Omental fat pad (tissue), 4 donors: ENCODE data around the gene ADAM22. TPM values are rescaled to one million over a fixed set of nuclear protein-coding genes. Genes with fewer than 3 reads are reported as not detected.

ENCODE experiments used
- ATAC-seq: fragments of 150-250 bp; one replicate; pipeline ENCODE4 v1.9.1; 2016; ENCODE audit warnings: mild to moderate bottlenecking, moderate library complexity; ENCODE audit not compliant: low FRiP score
- DNase-seq: peaks from one replicate; pipeline ENCODE4 v3.0.0-alpha.2; 2019; ENCODE audit warnings: low spot score
- total RNA-seq, 4 donors: library from RNA; depleted of rRNA; stranded (reverse); fragments of >200 nt; gene quantifications; one replicate each; pipeline ENCODE4 v1.1.0, GENCODE V29; 2016
- TF ChIP-seq, protein P1 (sequence below), 3 donors: fragments of 450-650 bp; IDR thresholded peaks; one replicate each; pipeline ENCODE4 v1.5.1; 2016 to 2017; ENCODE audit warnings: antibody characterized with exemption in 3 of 3, mild to moderate bottlenecking in 3 of 3, moderate library complexity in 2 of 3

Gene ADAM22
- total RNA-seq, 4 donors from 2014 or later: 0.82 to 7.3 (median 3.4) TPM

DNA sequence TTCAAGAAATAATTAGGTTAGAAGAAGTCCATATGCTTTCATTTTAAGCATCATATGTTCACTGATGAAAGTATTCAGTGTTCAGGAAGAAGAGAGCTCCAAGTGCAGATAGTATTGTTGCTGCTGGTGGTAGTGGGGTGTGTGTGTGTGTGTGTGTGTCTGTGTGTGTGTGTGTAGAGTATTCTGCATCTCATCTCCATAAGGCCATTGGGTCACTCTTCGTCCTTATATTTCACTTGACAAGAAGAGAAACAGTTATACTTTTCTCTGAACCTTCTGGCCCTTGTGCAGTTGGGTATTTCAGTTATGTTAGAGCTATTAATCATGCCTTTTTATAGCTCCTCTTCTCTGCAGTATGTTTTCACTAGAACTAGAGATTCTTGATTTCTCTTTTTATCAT, 26.2 kb downstream of the ADAM22 start:
- TF ChIP-seq, protein P1, sequence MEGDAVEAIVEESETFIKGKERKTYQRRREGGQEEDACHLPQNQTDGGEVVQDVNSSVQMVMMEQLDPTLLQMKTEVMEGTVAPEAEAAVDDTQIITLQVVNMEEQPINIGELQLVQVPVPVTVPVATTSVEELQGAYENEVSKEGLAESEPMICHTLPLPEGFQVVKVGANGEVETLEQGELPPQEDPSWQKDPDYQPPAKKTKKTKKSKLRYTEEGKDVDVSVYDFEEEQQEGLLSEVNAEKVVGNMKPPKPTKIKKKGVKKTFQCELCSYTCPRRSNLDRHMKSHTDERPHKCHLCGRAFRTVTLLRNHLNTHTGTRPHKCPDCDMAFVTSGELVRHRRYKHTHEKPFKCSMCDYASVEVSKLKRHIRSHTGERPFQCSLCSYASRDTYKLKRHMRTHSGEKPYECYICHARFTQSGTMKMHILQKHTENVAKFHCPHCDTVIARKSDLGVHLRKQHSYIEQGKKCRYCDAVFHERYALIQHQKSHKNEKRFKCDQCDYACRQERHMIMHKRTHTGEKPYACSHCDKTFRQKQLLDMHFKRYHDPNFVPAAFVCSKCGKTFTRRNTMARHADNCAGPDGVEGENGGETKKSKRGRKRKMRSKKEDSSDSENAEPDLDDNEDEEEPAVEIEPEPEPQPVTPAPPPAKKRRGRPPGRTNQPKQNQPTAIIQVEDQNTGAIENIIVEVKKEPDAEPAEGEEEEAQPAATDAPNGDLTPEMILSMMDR (IDR thresholded peaks at IDR 0.05): no peak
- DNase-seq (no peak), ATAC-seq (no peak)

DNA sequence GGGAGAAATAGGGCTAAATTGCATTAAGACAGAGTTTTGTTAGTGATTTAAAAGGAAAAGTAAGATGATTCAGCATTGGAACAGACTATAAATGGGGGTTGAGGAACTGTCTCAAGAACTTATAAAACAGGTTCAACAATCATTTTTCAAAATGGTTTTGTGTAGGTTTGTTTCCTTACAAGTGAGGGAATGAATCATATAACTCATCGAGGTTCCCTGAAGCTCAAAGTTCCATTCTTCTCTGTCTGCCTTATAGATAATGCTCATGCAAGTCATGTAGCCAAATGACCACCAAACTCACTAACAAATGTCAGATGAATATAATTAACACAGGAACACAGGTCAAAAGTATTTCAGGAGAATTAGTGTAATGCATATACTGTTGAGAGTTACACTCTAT, 27.7 kb downstream of the ADAM22 start:
- ATAC-seq (no peak), DNase-seq (no peak)
- TF ChIP-seq, protein P1 (IDR thresholded peaks at IDR 0.05): no peak

DNA sequence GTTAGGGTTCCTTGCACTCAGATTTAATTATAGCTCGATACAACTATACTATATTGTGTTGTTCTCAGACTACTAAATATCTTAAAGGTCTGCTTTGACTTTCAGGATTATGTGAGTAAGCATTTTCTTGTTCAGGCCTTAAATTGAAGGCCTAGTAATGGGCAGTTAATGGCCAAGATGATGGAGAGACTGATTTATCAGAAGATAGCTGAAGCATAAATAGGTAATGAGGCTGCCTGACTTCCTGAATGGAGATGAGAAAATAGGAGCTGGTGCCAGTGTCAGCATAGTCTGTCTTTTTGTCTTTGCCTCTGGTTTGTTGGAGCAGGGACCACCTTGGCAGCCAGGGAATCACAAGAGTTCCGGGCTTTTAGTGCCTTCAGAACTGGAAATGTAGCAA, 32.2 kb downstream of the ADAM22 start:
- no peak for ATAC-seq
- TF ChIP-seq, protein P1 (IDR thresholded peaks at IDR 0.05): no peak

DNA sequence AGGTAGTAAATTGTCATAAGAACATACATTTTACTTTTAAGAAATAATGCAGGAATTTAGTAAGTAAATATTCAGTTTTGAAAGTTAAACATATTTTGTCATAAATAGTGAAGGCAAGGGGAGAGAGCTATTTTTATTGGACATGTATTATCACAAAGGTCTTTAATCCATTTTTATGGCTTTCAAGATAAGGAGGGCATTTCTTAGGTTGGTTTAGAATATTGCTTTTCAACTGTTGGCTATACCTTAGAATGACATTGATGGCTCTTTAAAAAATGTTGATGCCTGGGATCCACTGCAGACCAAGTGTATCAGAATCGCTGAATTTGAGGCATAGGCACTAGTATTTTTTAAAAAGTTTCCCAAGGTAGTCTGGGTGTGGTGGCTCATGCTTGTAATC, 34.0 kb downstream of the ADAM22 start:
- ATAC-seq: no peak
- TF ChIP-seq, protein P1 (IDR thresholded peaks at IDR 0.05): no peak
- DNase-seq: no peak

More for the DNA sequence above, 32.2 kb downstream of the ADAM22 start:
- DNase-seq: no peak

DNA sequence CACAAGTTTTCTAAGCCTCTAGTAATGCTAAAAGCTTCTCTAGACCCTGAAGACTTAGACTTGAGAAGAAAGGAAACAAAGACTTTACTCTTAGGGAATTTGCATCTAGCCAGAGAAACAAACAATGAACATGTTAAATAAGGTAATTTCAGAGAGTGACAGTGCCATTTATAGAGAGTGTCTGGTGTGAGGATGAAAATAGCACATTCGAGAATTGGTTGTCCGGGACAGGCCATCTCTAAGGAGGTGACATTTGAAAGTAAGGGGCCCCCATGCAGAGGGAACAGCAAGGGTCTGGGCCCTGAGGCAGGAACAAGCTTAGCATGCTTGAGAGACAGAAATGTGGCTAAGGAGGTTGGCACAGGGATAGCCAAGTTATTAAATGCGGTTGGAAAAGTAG, 48.1 kb downstream of the ADAM22 start:
- TF ChIP-seq, protein P1 (IDR thresholded peaks at IDR 0.05): no peak
- ATAC-seq (no peak), DNase-seq (no peak)

DNA sequence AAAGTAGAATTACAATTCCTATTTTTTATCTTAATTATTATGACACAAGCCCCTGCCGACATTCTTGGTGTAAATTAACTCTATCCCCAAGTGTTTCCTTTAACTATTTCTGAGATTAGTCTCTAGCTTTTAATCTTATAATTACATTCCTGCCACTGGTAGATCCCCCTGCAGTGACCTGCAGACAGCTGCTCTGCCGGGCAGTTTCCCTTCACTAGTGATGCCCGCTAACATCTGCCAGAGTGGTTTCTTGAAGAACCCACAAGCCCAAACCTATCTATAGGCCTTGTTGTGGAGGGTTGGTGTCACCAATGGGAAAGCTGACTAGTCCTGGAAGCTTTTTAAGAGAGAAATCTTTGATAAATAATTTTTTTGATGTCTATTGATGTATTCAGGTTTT, 50.0 kb downstream of the ADAM22 start:
- DNase-seq (no peak), ATAC-seq (no peak)
- TF ChIP-seq, protein P1 (IDR thresholded peaks at IDR 0.05): no peak

DNA sequence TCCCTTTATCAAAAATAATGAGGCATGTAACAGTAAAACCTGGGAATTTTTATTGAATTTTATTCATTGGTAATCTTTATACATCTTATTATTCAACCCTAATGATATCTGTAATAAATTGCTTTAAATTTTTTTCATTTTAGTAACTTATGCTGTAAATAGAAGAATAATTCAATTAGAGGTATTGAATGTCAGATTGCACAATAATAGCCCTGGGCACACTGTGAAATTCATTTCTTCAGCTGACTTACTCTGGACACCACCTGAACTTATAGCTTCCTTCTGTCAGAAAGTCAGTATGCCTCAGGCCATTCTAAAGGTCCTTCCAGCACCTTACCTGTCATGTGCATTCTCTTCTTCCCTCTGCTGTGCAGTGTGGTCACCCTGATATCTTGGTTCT, 59.2 kb downstream of the ADAM22 start:
- ATAC-seq (no peak), DNase-seq (no peak)
- TF ChIP-seq, protein P1 (IDR thresholded peaks at IDR 0.05): no peak
